Skin of body (tissue), 2 donors: ENCODE measurements around the gene OR5T3. TPM values are rescaled to one million over a fixed set of nuclear protein-coding genes. Genes with fewer than 3 reads are reported as not detected.
"Not testable (repeated sequence)": the region's sequence is repeated elsewhere in the genome, so short reads cannot be mapped to it uniquely, and the experiment has no call there.

Source experiments
- DNase-seq: peaks from one replicate; lab custom pipeline; 2025; lab: John Stamatoyannopoulos, UW
- total RNA-seq: library from RNA; depleted of rRNA; stranded (reverse); fragments of >200 nt; gene quantifications from one replicate; pipeline ENCODE4 v1.2.3, GENCODE V29; 2014

Gene OR5T3
- total RNA-seq, result not detected

DNA sequence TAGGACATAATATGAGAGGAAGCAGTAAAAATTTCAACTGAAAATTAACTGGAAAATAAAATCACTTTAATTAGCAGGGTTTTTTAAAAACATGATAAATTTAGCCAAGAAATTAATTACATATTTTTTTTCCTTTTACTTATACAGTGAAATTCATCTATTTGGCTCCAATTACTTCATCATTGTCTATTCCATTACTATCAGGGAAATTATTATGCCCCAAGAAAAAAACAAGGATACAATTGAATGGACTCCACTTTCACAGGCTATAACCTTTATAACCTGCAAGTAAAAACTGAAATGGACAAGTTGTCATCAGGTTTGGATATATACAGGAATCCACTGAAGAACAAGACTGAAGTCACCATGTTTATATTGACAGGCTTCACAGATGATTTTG, at the start of gene OR5T3:
Gene OR5T3 (plus strand): TSS at position 301 of the 400 bp plus-strand sequence. CDS start 0 bp downstream, at position 301.
- no peak for DNase-seq

- DNase-seq, result no peak
These were observed 44.3 kb upstream of the OR5T3 start for GRCh38 chr11:56207790-56208189.

- no peak for DNase-seq
These were observed 37.5 kb upstream of the OR5T3 start for GRCh38 chr11:56214537-56214936.

DNA sequence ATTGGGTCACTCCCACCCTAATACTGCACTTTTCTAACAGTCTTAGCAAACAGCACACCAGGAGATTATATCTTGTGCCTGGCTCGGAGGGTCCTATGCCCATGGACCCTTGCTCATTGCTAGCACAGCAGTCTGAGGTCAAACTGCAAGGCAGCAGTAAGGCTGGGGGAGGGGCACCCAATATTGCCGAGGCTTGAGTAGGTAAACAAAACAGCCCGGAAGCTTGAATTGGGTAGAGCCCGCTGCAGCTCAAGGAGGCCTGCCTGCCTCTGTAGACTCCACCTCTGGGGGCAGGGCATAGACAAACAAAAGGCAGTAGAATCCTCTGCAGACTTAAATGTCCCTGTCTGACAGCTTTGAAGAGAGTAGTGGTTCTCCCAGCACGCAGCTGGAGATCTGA, 32.3 kb upstream of the OR5T3 start:
- DNase-seq, result not testable (repeated sequence)

GRCh38 chr11:56234155-56234554, 17.9 kb upstream of the OR5T3 start, which contains the start of gene OR5T2:
TSS of gene OR5T2 (minus strand) at chr11:56234255. CDS start at chr11:56233062, 1,193 bp downstream.
- no peak for DNase-seq

- DNase-seq, result no peak
These were observed 19.0 kb downstream of the OR5T3 start for GRCh38 chr11:56271092-56271491.

DNA sequence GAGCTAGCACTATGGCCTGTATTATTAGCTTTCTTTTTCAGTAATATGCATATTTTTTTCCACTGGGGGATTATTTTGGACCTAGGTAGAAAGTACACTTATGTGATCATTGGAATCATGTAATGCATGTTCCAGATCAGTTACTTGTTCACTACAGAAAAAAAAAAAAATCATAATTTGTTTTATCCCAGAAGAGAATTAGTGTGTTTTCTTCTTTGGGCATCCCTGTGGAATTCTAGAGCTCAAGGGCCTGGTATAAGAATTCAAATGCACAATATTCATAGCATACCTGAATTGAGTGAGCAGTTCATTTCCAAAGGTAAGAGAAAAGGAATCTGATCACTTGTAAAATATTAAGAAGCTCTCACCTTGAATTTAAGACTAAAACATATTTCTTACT, 21.8 kb downstream of the OR5T3 start, which contains the start of gene OR5T1:
Gene OR5T1 (plus strand): TSS at position 301 of the 400 bp plus-strand sequence. CDS start 1,485 bp downstream, outside the sequence.
- DNase-seq, result no peak

DNA sequence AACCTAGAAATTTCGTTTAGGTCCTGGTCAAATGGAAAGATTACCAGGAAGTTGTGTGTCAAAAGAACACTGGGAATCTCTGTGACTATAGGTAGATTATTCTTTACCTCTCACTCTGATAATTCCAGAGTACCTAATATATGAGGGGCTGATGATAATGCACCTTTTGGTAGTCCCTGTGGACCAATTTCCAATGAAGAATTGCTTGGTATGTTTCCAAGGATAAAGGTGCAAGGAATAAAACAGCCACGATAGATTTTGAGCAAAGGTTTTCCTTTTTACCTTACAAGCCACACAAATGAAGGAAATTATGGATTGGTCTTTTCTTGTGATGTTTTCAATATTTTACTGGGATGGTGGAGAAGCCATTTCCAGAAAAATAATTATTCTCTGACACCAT, 40.1 kb downstream of the OR5T3 start, which contains the start of gene OR8H1:
Gene OR8H1 (minus strand): TSS at position 101 of the 400 bp plus-strand sequence. CDS start 1,192 bp downstream, outside the sequence.
- DNase-seq, result no peak

- no peak for DNase-seq
These were observed 44.8 kb downstream of the OR5T3 start for GRCh38 chr11:56296898-56297297.

Other genes starting within 250 kb of the OR5T3 start
- gene OR5AS1, start 224.6 kb upstream of the OR5T3 start, total RNA-seq, result not detected
- not detected for gene OR8I2, start 158.9 kb upstream of the OR5T3 start, total RNA-seq
- not detected for gene OR8H2, start 148.6 kb upstream of the OR5T3 start, total RNA-seq
- not detected for gene OR8H3, start 129.9 kb upstream of the OR5T3 start, total RNA-seq
- not detected for gene OR8J3, start 112.1 kb upstream of the OR5T3 start, total RNA-seq
- gene OR8K5, start 91.9 kb upstream of the OR5T3 start, total RNA-seq, result not detected
- gene OR5J2, start 75.6 kb upstream of the OR5T3 start, total RNA-seq, result not detected
- not detected for gene OR5T2, start 18.0 kb upstream of the OR5T3 start, total RNA-seq
- gene OR5T1, start 21.9 kb downstream of the OR5T3 start, total RNA-seq, result not detected
- not detected for gene OR8H1, start 40.0 kb downstream of the OR5T3 start, total RNA-seq
- not detected for gene OR8K3, start 62.9 kb downstream of the OR5T3 start, total RNA-seq
- not detected for gene OR8K1, start 93.8 kb downstream of the OR5T3 start, total RNA-seq
- not detected for gene OR8J1, start 102.0 kb downstream of the OR5T3 start, total RNA-seq
- gene OR8U1, start 123.4 kb downstream of the OR5T3 start, total RNA-seq, result not detected
- gene OR5AL1, start 160.4 kb downstream of the OR5T3 start, total RNA-seq, result not detected
- gene OR5M3, start 221.1 kb downstream of the OR5T3 start, total RNA-seq, result not detected
- gene OR5M8, start 239.1 kb downstream of the OR5T3 start, total RNA-seq, result not detected